HEK293 (cell line): ENCODE data around the gene TTC16.

Source experiments
- CTCF ChIA-PET: fragments of 350-600 bp; formaldehyde crosslinking; extraction: SDS; loops from one replicate; lab custom pipeline; 2021; ENCODE audit warnings: antibody characterized with exemption; lab: Yijun Ruan, JAX
- POLR2A ChIA-PET: fragments of 300-600 bp; formaldehyde crosslinking; extraction: SDS; loops from one replicate; lab custom pipeline; 2020; ENCODE audit warnings: antibody characterized with exemption, inconsistent platforms; lab: Yijun Ruan, JAX
- H3K27ac ChIP-seq: fragments of 200-500 bp; sonication (Bioruptor generic); 2 replicates; pipeline ENCODE4 v1.5.1; 2014; ENCODE audit warnings: low read depth, low read length, control low read depth, inconsistent platforms; ENCODE audit errors: extremely low read depth
- H3K36me3 ChIP-seq, 2 experiments: fragments of 200-500 bp in 1 of 2; sonication (Bioruptor generic) in 1 of 2; 1 replicate in 1 of 2; 2 replicates in 1 of 2; pipeline ENCODE4 v1.5.1; 2014 to 2017; ENCODE audit warnings: inconsistent platforms in 2 of 2, low read length in 2 of 2; ENCODE audit not compliant: control insufficient read depth in 2 of 2, insufficient read depth in 1 of 2
- H3K4me1 ChIP-seq: fragments of 200-500 bp; sonication (Bioruptor generic); 2 replicates; pipeline ENCODE4 v1.5.1; 2014; ENCODE audit warnings: mild to moderate bottlenecking, low read length, inconsistent platforms; ENCODE audit not compliant: control insufficient read depth, insufficient read depth
- H3K4me3 ChIP-seq: 2 replicates; pipeline ENCODE4 v1.5.1; 2011; ENCODE audit warnings: low read depth, mild to moderate bottlenecking, control low read depth, low read length, moderate library complexity
- H3K9me3 ChIP-seq: fragments of 200-500 bp; sonication (Bioruptor generic); 2 replicates; pipeline ENCODE4 v1.5.1; 2014; ENCODE audit warnings: low read depth, low read length, inconsistent platforms; ENCODE audit not compliant: control insufficient read depth, insufficient read depth
- KLF10 ChIP-seq: fragments of 450-650 bp; IDR thresholded peaks from 2 replicates; pipeline ENCODE4 v1.5.1; 2018; ENCODE audit warnings: missing biosample characterization, mild to moderate bottlenecking, missing genetic modification characterization
- OVOL3 ChIP-seq: fragments of 450-650 bp; formaldehyde crosslinking; IDR thresholded peaks from 2 replicates; pipeline ENCODE4 v1.5.1; 2016; ENCODE audit warnings: missing biosample characterization, missing genetic modification characterization
- SP2 ChIP-seq: fragments of 450-650 bp; formaldehyde crosslinking; IDR thresholded peaks from 2 replicates; pipeline ENCODE4 v1.5.1; 2016; ENCODE audit warnings: missing biosample characterization, missing genetic modification characterization
- YY2 ChIP-seq: fragments of 450-650 bp; formaldehyde crosslinking; IDR thresholded peaks from 2 replicates; pipeline ENCODE4 v1.5.1; 2016; ENCODE audit warnings: missing biosample characterization, missing genetic modification characterization
- ZFHX2 ChIP-seq: fragments of 450-650 bp; formaldehyde crosslinking; conservative IDR thresholded peaks from 2 replicates; pipeline ENCODE4 v1.5.1; 2016; ENCODE audit warnings: missing biosample characterization, missing genetic modification characterization
- ZFP41 ChIP-seq: fragments of 450-650 bp; formaldehyde crosslinking; IDR thresholded peaks from 2 replicates; pipeline ENCODE4 v1.5.1; 2016; ENCODE audit warnings: missing biosample characterization, missing genetic modification characterization, borderline replicate concordance
- ZNF133 ChIP-seq: fragments of 450-650 bp; formaldehyde crosslinking; IDR thresholded peaks from 2 replicates; pipeline ENCODE4 v1.5.1; 2016; ENCODE audit warnings: missing biosample characterization, missing genetic modification characterization
- ZNF366 ChIP-seq: fragments of 450-650 bp; formaldehyde crosslinking; conservative IDR thresholded peaks from 2 replicates; pipeline ENCODE4 v1.5.1; 2016; ENCODE audit warnings: missing biosample characterization, missing genetic modification characterization
- ZNF416 ChIP-seq: fragments of 450-650 bp; formaldehyde crosslinking; IDR thresholded peaks from 2 replicates; pipeline ENCODE4 v1.5.1; 2016; ENCODE audit warnings: missing biosample characterization, missing genetic modification characterization
- ZNF558 ChIP-seq: fragments of 450-650 bp; formaldehyde crosslinking; IDR thresholded peaks from 2 replicates; pipeline ENCODE4 v1.5.1; 2016; ENCODE audit warnings: missing biosample characterization, missing genetic modification characterization
- ZNF791 ChIP-seq: fragments of 450-650 bp; formaldehyde crosslinking; IDR thresholded peaks from 2 replicates; pipeline ENCODE4 v1.5.1; 2016; ENCODE audit warnings: missing biosample characterization, missing genetic modification characterization
- TF ChIP-seq, protein P1 (sequence below): fragments of 450-650 bp; formaldehyde crosslinking; IDR thresholded peaks from 2 replicates; pipeline ENCODE4 v1.5.1; 2016; ENCODE audit warnings: missing biosample characterization, missing genetic modification characterization
- TF ChIP-seq, protein P2 (sequence below): fragments of 450-650 bp; formaldehyde crosslinking; IDR thresholded peaks from 2 replicates; pipeline ENCODE4 v1.5.1; 2016; ENCODE audit warnings: missing biosample characterization, missing genetic modification characterization
- TF ChIP-seq, protein P3 (sequence below): fragments of 450-650 bp; formaldehyde crosslinking; IDR thresholded peaks from 2 replicates; pipeline ENCODE4 v1.5.1; 2016; ENCODE audit warnings: missing biosample characterization, missing genetic modification characterization
- TF ChIP-seq, protein P4 (sequence below): fragments of 450-650 bp; formaldehyde crosslinking; IDR thresholded peaks from 2 replicates; pipeline ENCODE4 v1.5.0; 2017; ENCODE audit warnings: missing biosample characterization, missing genetic modification characterization, borderline replicate concordance
- TF ChIP-seq, protein P5 (sequence below): fragments of 450-650 bp; formaldehyde crosslinking; IDR thresholded peaks from 2 replicates; pipeline ENCODE4 v1.5.1; 2016; ENCODE audit warnings: missing biosample characterization, missing genetic modification characterization
- TF ChIP-seq, protein P6 (sequence below): fragments of 450-650 bp; formaldehyde crosslinking; IDR thresholded peaks from 2 replicates; pipeline ENCODE4 v1.5.1; 2017; ENCODE audit warnings: missing biosample characterization, missing genetic modification characterization
- TF ChIP-seq, protein P7 (sequence below): fragments of 450-650 bp; formaldehyde crosslinking; IDR thresholded peaks from 2 replicates; pipeline ENCODE4 v1.5.1; 2016; ENCODE audit warnings: missing biosample characterization, missing genetic modification characterization

TTC16 gene

DNA sequence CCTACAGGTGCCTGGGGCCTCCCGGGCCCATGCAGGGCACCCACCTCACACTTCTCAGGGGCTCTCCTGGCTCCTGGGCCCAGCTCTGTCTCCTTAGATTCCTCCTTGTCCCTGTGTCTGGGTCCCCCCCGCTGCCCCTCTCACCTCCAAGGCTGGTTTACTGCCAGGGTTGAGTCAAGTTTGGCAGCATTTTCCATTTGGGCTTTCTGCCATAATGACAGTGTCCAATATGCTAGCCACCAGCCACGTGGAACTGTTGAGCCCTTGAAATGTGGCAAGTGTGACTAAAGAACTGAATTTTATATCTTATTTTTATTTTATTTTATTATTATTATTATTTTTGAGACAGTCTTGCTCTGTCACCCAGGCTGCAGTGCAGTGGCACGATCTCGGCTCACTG, 1.9 kb downstream of the TTC16 start:
- POLR2A ChIA-PET = interaction anchor here (1.3 kb wide), 1 partner anchor 17 kb away, joined by 3 read pairs; the partner anchor contains the start of gene TOR2A
- Histone ChIP-seq H3K36me3 (no peaks in the 10 kb centered on the region), H3K27ac (no peak overlapping the region), H3K4me3 (no peak overlapping the region), H3K4me1 (no peaks in the 10 kb centered on the region), H3K9me3 (no peaks in the 10 kb centered on the region)
- TF ChIP-seq KLF10 (no peak), ZNF416 (tag by site-specific recombination) (no peak), ZFHX2 (tag by site-specific recombination) (no peak), ZNF133 (tag by site-specific recombination) (no peak), YY2 (tag by site-specific recombination) (no peak), ZNF791 (no peak), SP2 (tag by site-specific recombination) (no peak), OVOL3 (tag by site-specific recombination) (no peak), ZNF366 (tag by site-specific recombination) (no peak), ZFP41 (no peak), ZNF558 (tag by site-specific recombination) (no peak)
- TF ChIP-seq, protein P1, sequence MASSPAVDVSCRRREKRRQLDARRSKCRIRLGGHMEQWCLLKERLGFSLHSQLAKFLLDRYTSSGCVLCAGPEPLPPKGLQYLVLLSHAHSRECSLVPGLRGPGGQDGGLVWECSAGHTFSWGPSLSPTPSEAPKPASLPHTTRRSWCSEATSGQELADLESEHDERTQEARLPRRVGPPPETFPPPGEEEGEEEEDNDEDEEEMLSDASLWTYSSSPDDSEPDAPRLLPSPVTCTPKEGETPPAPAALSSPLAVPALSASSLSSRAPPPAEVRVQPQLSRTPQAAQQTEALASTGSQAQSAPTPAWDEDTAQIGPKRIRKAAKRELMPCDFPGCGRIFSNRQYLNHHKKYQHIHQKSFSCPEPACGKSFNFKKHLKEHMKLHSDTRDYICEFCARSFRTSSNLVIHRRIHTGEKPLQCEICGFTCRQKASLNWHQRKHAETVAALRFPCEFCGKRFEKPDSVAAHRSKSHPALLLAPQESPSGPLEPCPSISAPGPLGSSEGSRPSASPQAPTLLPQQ (tag by site-specific recombination) = no peak
- TF ChIP-seq, protein P2, sequence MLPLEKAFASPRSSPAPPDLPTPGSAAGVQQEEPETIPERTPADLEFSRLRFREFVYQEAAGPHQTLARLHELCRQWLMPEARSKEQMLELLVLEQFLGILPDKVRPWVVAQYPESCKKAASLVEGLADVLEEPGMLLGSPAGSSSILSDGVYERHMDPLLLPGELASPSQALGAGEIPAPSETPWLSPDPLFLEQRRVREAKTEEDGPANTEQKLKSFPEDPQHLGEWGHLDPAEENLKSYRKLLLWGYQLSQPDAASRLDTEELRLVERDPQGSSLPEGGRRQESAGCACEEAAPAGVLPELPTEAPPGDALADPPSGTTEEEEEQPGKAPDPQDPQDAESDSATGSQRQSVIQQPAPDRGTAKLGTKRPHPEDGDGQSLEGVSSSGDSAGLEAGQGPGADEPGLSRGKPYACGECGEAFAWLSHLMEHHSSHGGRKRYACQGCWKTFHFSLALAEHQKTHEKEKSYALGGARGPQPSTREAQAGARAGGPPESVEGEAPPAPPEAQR (tag by site-specific recombination) = no peak
- TF ChIP-seq, protein P3, sequence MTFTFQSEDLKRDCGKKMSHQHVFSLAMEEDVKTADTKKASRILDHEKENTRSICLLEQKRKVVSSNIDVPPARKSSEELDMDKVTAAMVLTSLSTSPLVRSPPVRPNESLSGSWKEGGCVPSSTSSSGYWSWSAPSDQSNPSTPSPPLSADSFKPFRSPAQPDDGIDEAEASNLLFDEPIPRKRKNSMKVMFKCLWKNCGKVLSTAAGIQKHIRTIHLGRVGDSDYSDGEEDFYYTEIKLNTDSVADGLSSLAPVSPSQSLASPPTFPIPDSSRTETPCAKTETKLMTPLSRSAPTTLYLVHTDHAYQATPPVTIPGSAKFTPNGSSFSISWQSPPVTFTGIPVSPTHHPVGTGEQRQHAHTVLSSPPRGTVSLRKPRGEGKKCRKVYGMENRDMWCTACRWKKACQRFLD (tag by site-specific recombination) = no peak
- TF ChIP-seq, protein P4, sequence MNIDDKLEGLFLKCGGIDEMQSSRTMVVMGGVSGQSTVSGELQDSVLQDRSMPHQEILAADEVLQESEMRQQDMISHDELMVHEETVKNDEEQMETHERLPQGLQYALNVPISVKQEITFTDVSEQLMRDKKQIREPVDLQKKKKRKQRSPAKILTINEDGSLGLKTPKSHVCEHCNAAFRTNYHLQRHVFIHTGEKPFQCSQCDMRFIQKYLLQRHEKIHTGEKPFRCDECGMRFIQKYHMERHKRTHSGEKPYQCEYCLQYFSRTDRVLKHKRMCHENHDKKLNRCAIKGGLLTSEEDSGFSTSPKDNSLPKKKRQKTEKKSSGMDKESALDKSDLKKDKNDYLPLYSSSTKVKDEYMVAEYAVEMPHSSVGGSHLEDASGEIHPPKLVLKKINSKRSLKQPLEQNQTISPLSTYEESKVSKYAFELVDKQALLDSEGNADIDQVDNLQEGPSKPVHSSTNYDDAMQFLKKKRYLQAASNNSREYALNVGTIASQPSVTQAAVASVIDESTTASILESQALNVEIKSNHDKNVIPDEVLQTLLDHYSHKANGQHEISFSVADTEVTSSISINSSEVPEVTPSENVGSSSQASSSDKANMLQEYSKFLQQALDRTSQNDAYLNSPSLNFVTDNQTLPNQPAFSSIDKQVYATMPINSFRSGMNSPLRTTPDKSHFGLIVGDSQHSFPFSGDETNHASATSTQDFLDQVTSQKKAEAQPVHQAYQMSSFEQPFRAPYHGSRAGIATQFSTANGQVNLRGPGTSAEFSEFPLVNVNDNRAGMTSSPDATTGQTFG (tag by site-specific recombination) = no peak
- TF ChIP-seq, protein P5, sequence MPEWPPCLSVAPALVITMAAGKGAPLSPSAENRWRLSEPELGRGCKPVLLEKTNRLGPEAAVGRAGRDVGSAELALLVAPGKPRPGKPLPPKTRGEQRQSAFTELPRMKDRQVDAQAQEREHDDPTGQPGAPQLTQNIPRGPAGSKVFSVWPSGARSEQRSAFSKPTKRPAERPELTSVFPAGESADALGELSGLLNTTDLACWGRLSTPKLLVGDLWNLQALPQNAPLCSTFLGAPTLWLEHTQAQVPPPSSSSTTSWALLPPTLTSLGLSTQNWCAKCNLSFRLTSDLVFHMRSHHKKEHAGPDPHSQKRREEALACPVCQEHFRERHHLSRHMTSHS = no peak
- TF ChIP-seq, protein P6, sequence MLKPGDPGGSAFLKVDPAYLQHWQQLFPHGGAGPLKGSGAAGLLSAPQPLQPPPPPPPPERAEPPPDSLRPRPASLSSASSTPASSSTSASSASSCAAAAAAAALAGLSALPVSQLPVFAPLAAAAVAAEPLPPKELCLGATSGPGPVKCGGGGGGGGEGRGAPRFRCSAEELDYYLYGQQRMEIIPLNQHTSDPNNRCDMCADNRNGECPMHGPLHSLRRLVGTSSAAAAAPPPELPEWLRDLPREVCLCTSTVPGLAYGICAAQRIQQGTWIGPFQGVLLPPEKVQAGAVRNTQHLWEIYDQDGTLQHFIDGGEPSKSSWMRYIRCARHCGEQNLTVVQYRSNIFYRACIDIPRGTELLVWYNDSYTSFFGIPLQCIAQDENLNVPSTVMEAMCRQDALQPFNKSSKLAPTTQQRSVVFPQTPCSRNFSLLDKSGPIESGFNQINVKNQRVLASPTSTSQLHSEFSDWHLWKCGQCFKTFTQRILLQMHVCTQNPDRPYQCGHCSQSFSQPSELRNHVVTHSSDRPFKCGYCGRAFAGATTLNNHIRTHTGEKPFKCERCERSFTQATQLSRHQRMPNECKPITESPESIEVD = no peak
- TF ChIP-seq, protein P7, sequence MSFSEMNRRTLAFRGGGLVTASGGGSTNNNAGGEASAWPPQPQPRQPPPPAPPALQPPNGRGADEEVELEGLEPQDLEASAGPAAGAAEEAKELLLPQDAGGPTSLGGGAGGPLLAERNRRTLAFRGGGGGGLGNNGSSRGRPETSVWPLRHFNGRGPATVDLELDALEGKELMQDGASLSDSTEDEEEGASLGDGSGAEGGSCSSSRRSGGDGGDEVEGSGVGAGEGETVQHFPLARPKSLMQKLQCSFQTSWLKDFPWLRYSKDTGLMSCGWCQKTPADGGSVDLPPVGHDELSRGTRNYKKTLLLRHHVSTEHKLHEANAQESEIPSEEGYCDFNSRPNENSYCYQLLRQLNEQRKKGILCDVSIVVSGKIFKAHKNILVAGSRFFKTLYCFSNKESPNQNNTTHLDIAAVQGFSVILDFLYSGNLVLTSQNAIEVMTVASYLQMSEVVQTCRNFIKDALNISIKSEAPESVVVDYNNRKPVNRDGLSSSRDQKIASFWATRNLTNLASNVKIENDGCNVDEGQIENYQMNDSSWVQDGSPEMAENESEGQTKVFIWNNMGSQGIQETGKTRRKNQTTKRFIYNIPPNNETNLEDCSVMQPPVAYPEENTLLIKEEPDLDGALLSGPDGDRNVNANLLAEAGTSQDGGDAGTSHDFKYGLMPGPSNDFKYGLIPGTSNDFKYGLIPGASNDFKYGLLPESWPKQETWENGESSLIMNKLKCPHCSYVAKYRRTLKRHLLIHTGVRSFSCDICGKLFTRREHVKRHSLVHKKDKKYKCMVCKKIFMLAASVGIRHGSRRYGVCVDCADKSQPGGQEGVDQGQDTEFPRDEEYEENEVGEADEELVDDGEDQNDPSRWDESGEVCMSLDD = no peak
- CTCF ChIA-PET = interaction anchor here (1.1 kb wide), 1 partner anchor 17 kb away, joined by 5 read pairs; the partner anchor contains the start of gene TOR2A
